NCI-H2107 (cell line): ENCODE data around the gene SFSWAP.

Source experiments
- DNase-seq: peaks from one replicate; lab custom pipeline; 2025; lab: John Stamatoyannopoulos, UW

SFSWAP gene

DNA sequence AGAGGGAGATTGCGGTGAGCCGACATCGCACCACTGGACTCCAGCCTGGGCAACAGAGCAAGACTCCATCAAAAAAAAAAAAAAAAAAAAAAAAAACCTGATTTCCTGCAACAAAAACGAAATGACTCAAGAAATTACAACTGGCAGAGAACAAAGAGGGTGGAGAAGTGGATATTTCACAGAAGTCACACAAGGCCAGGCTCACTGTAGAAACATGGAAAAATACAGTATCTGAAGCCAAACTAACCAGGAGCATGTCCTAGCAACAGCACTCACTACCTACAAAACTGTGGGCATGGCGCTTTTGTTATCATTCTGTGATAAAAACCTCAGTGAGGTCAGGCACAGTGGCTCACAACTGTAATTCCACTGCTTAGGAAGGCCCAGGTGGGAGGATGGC lies 105.6 kb downstream of the SFSWAP start:
- no peak for DNase-seq

DNA sequence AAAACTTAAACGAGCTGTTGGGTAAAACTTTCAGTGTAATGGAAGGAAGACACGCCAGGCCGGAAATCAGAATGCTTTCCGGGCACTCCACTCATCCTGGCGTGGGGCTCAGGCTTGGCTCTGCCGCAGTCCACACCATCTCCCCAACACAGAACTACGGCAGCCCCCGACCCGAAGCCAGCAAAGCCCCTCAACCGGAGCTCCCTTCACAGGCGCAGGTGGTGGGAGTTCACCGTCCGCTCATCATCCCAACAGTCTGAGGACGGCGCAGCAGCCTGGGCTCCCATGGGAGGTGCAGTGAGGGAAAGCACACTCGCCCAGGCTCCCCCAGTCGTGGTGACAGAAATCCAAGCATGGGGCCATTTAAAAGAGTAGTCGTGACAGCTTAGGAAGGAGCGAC lies 106.4 kb downstream of the SFSWAP start:
- no peak for DNase-seq

- DNase-seq: no peak
Observed at GRCh38 chr12:131818821-131819585, 108.1 kb downstream of the SFSWAP start.

- no peak for DNase-seq
Observed at GRCh38 chr12:131824450-131824849, 113.6 kb downstream of the SFSWAP start.

- DNase-seq: no peak
Observed at GRCh38 chr12:131825146-131825892, 114.4 kb downstream of the SFSWAP start.

DNA sequence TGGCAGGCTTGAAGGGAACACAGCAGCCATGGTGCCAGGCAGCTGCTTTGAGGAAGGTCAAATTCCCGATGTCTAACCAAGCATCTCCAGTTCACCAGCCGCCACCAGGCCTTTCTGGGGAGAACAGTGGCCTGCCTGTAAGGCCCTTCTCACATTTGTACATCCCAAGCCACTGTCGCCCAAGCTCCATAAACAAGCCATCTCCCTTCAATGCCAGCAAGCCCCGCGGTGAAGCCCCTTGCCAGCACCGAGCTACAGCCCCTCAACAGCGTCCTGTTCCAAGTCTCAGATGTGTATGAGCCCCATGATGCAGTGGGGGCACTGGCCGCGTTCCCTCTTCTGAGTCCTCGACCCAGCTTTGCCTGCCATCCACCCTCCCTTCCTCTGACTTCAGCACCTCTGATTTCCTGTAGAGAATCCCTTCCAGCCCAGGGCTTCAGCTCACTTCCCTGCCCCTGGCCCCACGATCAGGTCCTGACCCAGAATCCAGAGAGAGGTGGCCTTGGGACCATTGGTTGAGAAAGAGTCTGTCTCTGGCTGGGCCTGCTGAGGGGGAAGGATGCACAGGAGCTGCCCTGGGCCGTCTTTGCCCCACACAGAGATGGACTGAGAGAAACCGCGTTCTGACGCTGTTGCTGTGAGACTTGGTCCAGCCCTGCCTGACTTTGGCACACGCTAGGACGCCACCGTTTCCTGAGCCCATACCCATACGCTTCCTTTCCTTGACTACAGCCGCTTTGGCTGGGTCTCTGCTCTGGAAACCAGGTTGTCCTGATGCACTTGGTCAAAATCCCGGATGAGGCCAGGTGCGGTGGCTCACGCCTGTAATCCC lies 115.4 kb downstream of the SFSWAP start:
- no peak for DNase-seq

DNA sequence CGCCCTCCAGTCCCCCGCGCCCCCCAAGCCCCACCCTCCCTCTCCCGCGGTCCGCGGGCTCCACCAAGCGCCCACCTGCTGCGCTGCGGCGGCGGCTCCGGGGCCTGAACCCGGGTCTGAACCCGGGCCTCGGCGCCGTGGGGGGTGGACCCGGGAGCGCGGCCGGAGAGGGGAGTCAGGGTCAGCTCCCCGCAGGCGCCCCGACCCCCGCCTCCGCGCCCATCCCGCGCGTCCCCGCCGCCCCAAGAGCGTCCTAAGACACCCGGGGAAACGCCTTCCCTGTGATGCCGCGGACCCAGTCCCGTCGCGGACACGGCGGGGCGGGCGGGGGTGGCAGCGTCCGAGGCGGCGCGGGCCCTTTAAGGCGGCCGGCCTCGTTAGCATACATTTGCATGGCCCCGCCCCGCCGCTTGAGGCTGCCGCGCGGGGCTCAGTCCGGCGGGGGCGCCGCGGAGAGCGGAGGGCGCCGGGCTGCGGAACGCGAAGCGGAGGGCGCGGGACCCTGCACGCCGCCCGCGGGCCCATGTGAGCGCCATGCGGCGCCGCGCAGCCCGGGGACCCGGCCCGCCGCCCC lies 117.2 kb downstream of the SFSWAP start, which contains the start of gene MMP17:
Gene MMP17, plus strand, starts transcription at position 433 of the 574 bp plus-strand sequence. Its CDS starts 102 bp downstream, at position 535.
- DNase-seq: no peak

DNA sequence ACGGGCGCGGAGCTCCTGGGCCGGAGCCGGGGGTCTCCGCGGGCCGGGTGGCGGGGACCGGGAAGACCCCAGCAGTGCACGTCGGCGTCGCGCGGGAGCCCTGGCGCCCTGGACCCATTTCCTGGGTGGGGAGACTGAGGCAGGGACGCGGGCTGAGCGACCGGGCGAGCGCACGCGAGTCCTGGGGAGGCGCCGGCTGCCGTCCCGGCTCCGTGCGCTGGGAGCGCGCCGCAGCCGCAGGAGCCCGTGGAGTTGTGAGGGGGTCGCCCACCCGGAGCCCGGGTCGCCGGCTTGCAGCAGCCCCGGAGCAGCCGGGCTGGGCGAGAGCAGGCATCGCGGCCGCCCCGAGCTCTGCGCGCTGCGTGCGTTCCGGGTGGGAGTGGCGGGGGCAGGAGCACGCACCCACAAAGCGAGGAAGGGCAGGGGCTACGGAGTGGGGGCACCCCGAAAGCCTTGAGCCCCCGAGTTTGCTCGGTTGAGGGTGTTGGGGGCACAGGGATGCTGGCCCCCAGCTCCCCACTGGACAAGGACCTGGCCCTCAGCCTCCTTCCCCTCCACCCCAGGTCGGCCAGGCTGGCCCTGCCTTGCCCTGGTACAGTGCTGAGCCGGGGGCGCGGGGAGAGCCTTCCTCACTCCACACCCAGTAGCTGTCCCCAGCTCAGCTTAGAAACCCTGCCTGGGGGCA lies 117.9 kb downstream of the SFSWAP start:
- DNase-seq: no peak

DNA sequence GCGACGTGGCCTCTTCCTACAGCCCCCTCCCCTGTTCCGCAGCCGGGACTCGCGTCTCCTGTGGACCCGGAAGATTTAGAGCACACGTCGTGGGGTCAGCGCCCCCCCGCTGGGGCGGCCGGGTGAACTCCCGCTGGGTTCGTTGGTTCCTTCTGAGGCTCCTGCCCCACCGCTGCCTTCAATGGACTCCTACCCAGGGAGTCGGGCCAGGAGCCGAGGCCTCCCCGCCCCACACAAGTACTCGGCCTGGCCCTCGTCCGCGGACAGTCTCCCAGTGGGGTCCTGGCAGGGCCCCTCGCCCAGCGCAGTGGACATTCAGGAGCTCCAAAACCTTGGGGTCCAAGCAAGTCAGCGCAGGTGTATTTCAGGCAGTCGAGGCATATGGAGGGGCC lies 118.5 kb downstream of the SFSWAP start:
- no peak for DNase-seq

DNA sequence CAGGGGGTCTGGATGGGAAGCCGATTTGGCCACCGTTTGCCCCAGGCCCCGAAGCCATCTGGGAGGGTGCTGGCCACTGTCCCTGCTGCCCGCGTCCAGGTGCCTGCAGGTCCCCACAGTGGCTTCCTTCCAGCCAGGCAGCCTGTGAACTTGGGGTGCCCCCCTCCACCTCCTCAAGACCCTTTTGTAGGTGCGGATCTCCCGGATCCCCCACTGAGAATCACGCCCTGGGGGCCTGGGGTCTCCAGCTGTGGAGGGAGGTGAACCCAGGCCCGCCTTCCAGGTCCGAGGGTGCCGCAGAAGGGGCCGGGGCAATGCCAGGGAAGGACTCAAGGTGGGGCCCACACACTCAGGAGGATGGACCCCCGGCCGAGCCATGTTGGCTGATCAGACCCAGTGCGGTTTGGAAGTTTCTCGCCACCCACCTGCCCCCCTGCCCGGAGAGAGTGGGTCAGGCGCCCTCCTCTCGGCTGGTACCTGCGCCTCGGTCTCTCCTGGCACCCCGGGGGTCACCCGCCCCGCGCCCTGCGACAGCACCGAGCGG lies 119.0 kb downstream of the SFSWAP start:
- DNase-seq: no peak

DNA sequence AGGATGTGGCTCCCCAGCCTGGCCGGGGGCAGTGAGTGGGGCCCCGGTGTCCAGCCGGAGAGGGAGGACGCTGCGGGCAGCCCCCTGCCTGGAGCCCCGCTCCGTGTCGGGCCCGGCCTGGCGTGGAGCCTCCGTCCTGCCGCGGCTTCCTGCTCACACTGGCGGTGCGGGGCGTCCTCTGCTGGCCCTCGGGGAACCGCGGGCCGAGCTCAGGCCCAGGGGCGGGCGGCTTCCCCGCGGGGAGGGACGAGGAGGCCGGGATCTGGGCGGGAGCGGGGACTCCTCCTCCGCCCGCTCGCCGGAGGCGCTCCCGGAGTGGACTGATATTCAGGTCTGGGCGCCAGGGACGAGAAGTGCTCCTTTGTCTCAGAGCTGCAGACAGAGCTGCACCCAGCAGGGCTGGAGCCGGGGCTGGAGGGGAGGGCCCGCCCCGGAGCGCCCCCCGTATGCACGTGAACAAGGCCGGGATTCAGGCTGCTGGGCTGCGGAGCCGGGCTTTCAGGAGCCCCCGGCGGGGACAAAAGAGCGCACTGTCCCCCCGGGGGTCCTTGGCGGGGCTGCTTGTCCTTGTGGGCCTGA lies 119.5 kb downstream of the SFSWAP start:
- DNase-seq: no peak

DNA sequence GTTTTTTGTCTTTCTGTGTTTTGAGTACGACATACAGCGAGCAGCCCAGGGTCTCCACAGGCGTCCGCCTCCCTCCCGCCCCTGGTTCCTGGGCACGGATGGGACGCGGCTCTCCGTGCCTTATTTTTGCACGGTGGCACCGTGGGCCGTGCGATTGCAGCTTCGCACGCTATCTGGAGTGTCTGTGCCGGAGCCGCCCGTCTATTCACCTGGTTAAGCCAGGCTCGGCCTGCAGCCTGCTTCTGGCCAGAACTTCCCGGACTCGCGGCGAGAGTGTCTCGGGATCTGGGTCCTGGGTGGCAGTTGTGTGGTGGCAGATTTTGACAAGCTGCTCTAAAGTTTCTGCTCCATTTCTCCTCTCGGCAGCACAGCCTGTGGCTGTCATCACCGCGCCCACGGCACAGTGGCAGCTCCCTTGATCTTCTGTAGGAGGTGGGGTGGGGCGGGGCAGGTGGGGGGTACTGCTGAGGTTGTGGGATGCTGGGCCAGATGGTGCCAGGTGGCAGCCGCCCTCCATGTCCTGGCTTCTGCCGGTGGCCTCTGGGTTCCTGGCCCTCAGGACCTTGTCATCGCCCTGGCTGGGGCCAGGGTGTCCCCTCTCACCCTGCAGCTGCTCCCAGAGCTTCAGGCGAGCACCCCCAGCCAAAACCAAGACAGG lies 120.2 kb downstream of the SFSWAP start:
- DNase-seq: no peak

DNA sequence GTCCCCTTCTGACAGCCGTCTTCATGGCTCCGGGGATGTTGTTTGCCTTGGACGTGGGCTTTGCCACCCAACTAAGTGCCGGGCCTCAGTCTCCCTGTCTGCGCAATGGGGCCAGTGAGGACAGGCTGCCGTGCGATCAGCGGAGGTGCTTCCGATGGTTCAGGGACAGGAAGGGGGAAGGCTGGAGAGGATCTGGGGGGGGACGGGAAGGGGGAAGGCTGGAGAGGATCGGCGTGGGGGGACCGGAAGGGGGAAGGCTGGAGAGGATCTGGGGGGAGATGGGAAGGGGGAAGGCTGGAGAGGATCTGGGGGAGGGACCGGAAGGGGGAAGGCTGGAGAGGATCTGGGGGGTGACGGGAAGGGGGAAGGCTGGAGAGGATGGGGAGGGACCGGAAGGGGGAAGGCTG lies 120.7 kb downstream of the SFSWAP start:
- no peak for DNase-seq

DNA sequence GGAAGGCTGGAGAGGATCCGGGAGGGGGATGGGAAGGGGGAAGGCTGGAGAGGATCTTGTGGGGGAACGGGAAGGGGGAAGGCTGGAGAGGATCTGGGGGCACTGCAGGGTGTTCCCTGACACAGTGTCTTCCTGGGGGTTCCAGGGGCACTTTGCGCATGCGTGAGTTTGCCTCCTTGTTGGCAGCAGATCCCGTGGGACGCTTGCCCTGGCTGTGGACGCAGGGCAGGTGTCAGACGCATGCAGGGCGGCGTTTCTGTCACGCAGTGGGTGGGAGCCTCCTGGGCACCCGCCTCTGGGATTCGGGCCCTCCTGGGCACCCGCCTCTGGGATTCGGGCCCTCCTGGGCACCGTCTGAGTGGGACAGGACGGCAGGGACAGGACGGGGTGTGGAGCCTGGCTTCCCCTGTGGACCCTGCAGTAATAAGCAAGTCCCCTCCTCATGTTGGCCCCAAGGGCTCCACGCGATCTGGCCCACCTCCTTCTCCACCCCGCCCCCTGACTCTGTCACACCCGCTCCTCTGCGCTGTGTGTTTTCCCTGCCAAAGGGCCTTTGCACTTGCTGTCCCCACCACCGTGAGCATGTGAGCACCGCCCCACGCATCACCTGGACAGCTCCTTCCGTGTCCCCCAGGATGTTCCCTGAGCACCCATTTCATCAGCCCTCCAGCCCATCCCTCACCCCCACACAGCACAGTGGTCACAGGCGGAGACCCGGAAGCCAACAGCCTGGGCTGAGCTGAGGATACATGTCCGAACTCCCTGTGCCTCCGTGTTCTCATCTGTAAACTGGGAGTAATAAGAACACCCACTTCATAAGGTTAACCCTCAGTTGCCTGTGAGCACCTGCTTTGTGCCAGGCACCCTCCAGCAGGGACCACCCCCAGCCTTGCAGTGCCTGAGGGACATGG lies 121.7 kb downstream of the SFSWAP start:
- no peak for DNase-seq

GRCh38 chr12:131833288-131833895 lies 122.5 kb downstream of the SFSWAP start:
- no peak for DNase-seq

- no peak for DNase-seq
Observed at GRCh38 chr12:131833896-131834641, 123.2 kb downstream of the SFSWAP start.

- DNase-seq: no peak
Observed at GRCh38 chr12:131834798-131835615, 124.1 kb downstream of the SFSWAP start.
